Stimulated activated naive CD4-positive, alpha-beta T cell treated with Interleukin-2 at 50 U/mL for 16 hours (primary cell): ENCODE data around the gene ZNF121.
"Not testable (repeated sequence)": the region's sequence is repeated elsewhere in the genome, so short reads cannot be mapped to it uniquely, and the experiment has no call there.

Experiments
- DNase-seq: peaks from one replicate; lab custom pipeline; 2025; lab: John Stamatoyannopoulos, UW

The ZNF121 gene

GRCh38 chr19:9584073-9584833, at the start of gene ZNF121:
ZNF121 (minus strand) TSS chr19:9584504; CDS start chr19:9568097, 16,407 bp downstream.
- peak; percentile 76 for DNase-seq

- DNase-seq, result no peak
Measured at GRCh38 chr19:9627856-9628255, 43.6 kb upstream of the ZNF121 start.

- DNase-seq, result no peak
Measured at GRCh38 chr19:9622531-9622930, 38.2 kb upstream of the ZNF121 start.

GRCh38 chr19:9621156-9622037, 37.1 kb upstream of the ZNF121 start, which contains the start of gene ZNF561:
ZNF561 (minus strand) TSS chr19:9621232; CDS start chr19:9619456, 1,776 bp downstream.
- peak; percentile 80 for DNase-seq

- no peak for DNase-seq
Measured at GRCh38 chr19:9620842-9621155, 36.5 kb upstream of the ZNF121 start.

- no peak for DNase-seq
Measured at GRCh38 chr19:9615844-9616243, 31.5 kb upstream of the ZNF121 start.

GRCh38 chr19:9610484-9611113, 26.3 kb upstream of the ZNF121 start:
- no peak for DNase-seq

GRCh38 chr19:9608912-9609311, 24.6 kb upstream of the ZNF121 start:
- DNase-seq, result no peak

- no peak for DNase-seq
Measured at GRCh38 chr19:9597027-9597426, 12.7 kb upstream of the ZNF121 start.

GRCh38 chr19:9586764-9587163, 2.5 kb upstream of the ZNF121 start:
- DNase-seq, result peak; percentile 71

- DNase-seq, result not testable (repeated sequence)
Measured at GRCh38 chr19:9582081-9582725, 2.1 kb downstream of the ZNF121 start.

GRCh38 chr19:9580728-9581127, 3.6 kb downstream of the ZNF121 start:
- no peak for DNase-seq

GRCh38 chr19:9570255-9570654, 14.0 kb downstream of the ZNF121 start:
- no peak for DNase-seq

GRCh38 chr19:9566729-9567128, 17.6 kb downstream of the ZNF121 start:
- no peak for DNase-seq

GRCh38 chr19:9565900-9566705, 18.2 kb downstream of the ZNF121 start:
- DNase-seq, result no peak

- DNase-seq, result no peak
Measured at GRCh38 chr19:9552536-9553274, 31.6 kb downstream of the ZNF121 start.

- DNase-seq, result no peak
Measured at GRCh38 chr19:9547870-9548269, 36.4 kb downstream of the ZNF121 start.

GRCh38 chr19:9541281-9541680, 43.0 kb downstream of the ZNF121 start:
- not testable (repeated sequence) for DNase-seq

- DNase-seq, result not testable (repeated sequence)
Measured at GRCh38 chr19:9539921-9540320, 44.4 kb downstream of the ZNF121 start.

GRCh38 chr19:9539201-9539600, 45.1 kb downstream of the ZNF121 start:
- DNase-seq, result not testable (repeated sequence)
